Keratinocyte (primary cell): ENCODE results near the gene TUSC2. TPM values are rescaled to one million over a fixed set of nuclear protein-coding genes. Genes with fewer than 3 reads are reported as not detected.

Experiments
- DNase-seq: peaks from one replicate; pipeline ENCODE4 v3.0.0-alpha.2; 2011; ENCODE audit warnings: low read depth, missing footprints, low spot score
- FAIRE-seq: peaks from 2 replicates; lab custom pipeline; 2011; peaks lifted over from hg19 to GRCh38; lab: Jason Lieb, UNC
- H2AFZ ChIP-seq: 2 replicates; pipeline ENCODE4 v1.6.0; 2012; ENCODE audit warnings: low read length, control low read depth, inconsistent platforms; ENCODE audit not compliant: control insufficient read depth
- H3K27ac ChIP-seq: 2 replicates; pipeline ENCODE4 v1.5.1; 2011; ENCODE audit warnings: low read length; ENCODE audit not compliant: control insufficient read depth, insufficient read depth
- H3K27me3 ChIP-seq: 3 replicates; pipeline ENCODE4 v1.6.0; 2011; ENCODE audit warnings: low read length; ENCODE audit not compliant: control insufficient read depth, insufficient read depth; ENCODE audit errors: extremely low read depth
- H3K36me3 ChIP-seq, 2 experiments: 2 replicates in 1 of 2; 3 replicates in 1 of 2; pipeline ENCODE4 v1.5.1; 2011; ENCODE audit warnings: low read length in 2 of 2, mild to moderate bottlenecking in 1 of 2; ENCODE audit not compliant: control insufficient read depth in 2 of 2, insufficient read depth in 2 of 2; ENCODE audit errors: extremely low read depth in 1 of 2
- H3K4me1 ChIP-seq: 3 replicates; pipeline ENCODE4 v1.5.1; 2011; ENCODE audit warnings: low read length; ENCODE audit not compliant: control insufficient read depth, insufficient read depth; ENCODE audit errors: extremely low read depth
- H3K4me2 ChIP-seq: 3 replicates; pipeline ENCODE4 v1.6.0; 2011; ENCODE audit warnings: low read depth, low read length; ENCODE audit not compliant: control insufficient read depth, insufficient read depth; ENCODE audit errors: extremely low read depth
- H3K4me3 ChIP-seq, 3 experiments: fragments of 200-600 bp in 1 of 3; sonication (generic) in 1 of 3; 2 replicates in 2 of 3; 3 replicates in 1 of 3; pipeline ENCODE4 v1.5.1; 2011 to 2016; ENCODE audit warnings: low read length in 3 of 3, mild to moderate bottlenecking in 3 of 3, control low read depth in 2 of 3, inconsistent platforms in 1 of 3, low read depth in 1 of 3, mixed read lengths in 1 of 3, mixed run types in 1 of 3, moderate library complexity in 1 of 3; ENCODE audit not compliant: control insufficient read depth in 2 of 3, insufficient read depth in 2 of 3; ENCODE audit errors: extremely low read depth in 1 of 3
- H3K79me2 ChIP-seq: 2 replicates; pipeline ENCODE4 v1.6.0; 2012; ENCODE audit warnings: low read length; ENCODE audit not compliant: control insufficient read depth, insufficient read depth
- H3K9ac ChIP-seq: 3 replicates; pipeline ENCODE4 v1.6.0; 2011; ENCODE audit warnings: low read length; ENCODE audit not compliant: control insufficient read depth, insufficient read depth; ENCODE audit errors: extremely low read depth
- H3K9me1 ChIP-seq: 3 replicates; pipeline ENCODE4 v1.6.0; 2011; ENCODE audit warnings: low read length; ENCODE audit not compliant: control insufficient read depth, insufficient read depth; ENCODE audit errors: extremely low read depth
- H3K9me3 ChIP-seq: 2 replicates; pipeline ENCODE4 v1.5.1; 2012; ENCODE audit warnings: low read depth, low read length; ENCODE audit not compliant: control insufficient read depth
- H4K20me1 ChIP-seq: 3 replicates; pipeline ENCODE4 v1.6.0; 2011; ENCODE audit warnings: low read length; ENCODE audit not compliant: control insufficient read depth, insufficient read depth; ENCODE audit errors: extremely low read depth
- EZH2 ChIP-seq: IDR thresholded peaks from one replicate; pipeline ENCODE4 v1.6.1; 2012; ENCODE audit warnings: inconsistent platforms, mild to moderate bottlenecking, low read length, moderate library complexity
- dilution Hi-C: fragments of 300-500 bp; cut with MboI; formaldehyde crosslinking; loops from one replicate; pipeline ENCODE4 v1.7.0; 2020; ENCODE audit warnings: low sequenced_read_pairs; ENCODE audit not compliant: extremely low pct_ligation_motif_present
- polyA plus RNA-seq, 5 experiments: library from polyadenylated mRNA; depleted of rRNA in 3 of 5; stranded (reverse) in 3 of 5; stranded (forward) in 1 of 5; unstranded in 1 of 5; fragments of >200 nt; gene quantifications; 1 replicate in 1 of 5; 2 replicates in 3 of 5; 3 replicates in 1 of 5; pipeline versions ENCODE4 v1.2.1 to v1.2.3, GENCODE V29; 2011 to 2012; ENCODE audit warnings: missing spikeins in 2 of 5, low read depth in 1 of 5, low replicate concordance in 1 of 5
- TF ChIP-seq, protein P1 (sequence below), 3 experiments: IDR thresholded peaks in 1 of 3; conservative IDR thresholded peaks in 1 of 3; optimal IDR thresholded peaks in 1 of 3; 2 replicates in 2 of 3; 3 replicates in 1 of 3; pipeline versions ENCODE3 to v1.5.1; 2011; ENCODE audit warnings: low read length in 3 of 3, mild to moderate bottlenecking in 3 of 3, moderate library complexity in 2 of 3, control low read depth in 1 of 3, inconsistent platforms in 1 of 3; ENCODE audit not compliant: insufficient read depth in 2 of 3; ENCODE audit errors: extremely low read depth in 1 of 3

TUSC2 gene
- polyA plus RNA-seq, 1 donor (not counting 4 experiments of a cell fraction or from before 2014, with no cell fraction given): 30.5 TPM

DNA sequence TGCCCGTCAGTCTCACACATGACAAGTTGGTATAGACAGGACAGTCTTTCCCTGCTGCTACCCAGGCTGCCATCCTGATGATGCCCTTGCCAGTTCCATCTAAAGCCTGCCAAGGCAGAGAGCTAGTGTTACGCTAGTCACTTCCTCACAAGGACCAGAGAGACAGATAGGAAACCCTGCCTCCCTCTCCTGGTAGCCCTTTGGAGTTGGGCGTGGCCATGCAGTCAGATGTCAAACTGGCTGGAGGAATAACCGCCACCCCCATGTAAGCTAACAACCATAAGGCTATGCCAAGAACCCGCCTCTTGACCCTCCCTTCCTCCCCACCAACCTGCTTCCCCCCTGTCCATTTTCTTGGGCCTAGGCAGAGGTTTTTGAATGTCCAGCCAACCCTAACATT is 28.5 kb upstream of the TUSC2 start:
- Histone ChIP-seq H3K27me3 (no peaks in the 10 kb centered on the region), H4K20me1 (peaks cover 6% of the 10 kb centered on the region), H3K9me1 (peaks cover 2% of the 10 kb centered on the region), H3K9me3 (no peaks in the 10 kb centered on the region), H3K36me3 (peaks cover 26 to 29% of the 10 kb centered on the region in 2 experiments), H3K4me1 (peaks cover 31% of the 10 kb centered on the region), H3K4me2 (peak overlapping the region; percentile 88), H3K9ac (no peak overlapping the region), H2AFZ (no peak overlapping the region), H3K27ac (no peak overlapping the region), H3K4me3 (peak overlapping the region; percentile 78 to 88 (median 86)), H3K79me2 (peaks cover 53% of the 10 kb centered on the region)
- FAIRE-seq (no peak), DNase-seq (no peak)
- no peak for TF ChIP-seq EZH2
- TF ChIP-seq, protein P1, sequence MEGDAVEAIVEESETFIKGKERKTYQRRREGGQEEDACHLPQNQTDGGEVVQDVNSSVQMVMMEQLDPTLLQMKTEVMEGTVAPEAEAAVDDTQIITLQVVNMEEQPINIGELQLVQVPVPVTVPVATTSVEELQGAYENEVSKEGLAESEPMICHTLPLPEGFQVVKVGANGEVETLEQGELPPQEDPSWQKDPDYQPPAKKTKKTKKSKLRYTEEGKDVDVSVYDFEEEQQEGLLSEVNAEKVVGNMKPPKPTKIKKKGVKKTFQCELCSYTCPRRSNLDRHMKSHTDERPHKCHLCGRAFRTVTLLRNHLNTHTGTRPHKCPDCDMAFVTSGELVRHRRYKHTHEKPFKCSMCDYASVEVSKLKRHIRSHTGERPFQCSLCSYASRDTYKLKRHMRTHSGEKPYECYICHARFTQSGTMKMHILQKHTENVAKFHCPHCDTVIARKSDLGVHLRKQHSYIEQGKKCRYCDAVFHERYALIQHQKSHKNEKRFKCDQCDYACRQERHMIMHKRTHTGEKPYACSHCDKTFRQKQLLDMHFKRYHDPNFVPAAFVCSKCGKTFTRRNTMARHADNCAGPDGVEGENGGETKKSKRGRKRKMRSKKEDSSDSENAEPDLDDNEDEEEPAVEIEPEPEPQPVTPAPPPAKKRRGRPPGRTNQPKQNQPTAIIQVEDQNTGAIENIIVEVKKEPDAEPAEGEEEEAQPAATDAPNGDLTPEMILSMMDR (optimal IDR thresholded peaks at IDR 0.05 in 1 of 3, IDR thresholded peaks at IDR 0.05 in 1 of 3, conservative IDR thresholded peaks at IDR 0.05 in 1 of 3; ENCODE audit: extremely low read depth in 1 of 3, insufficient read depth in 2 of 3, low read length in 3 of 3): no peak
- dilution Hi-C loops: no loop called here

DNA sequence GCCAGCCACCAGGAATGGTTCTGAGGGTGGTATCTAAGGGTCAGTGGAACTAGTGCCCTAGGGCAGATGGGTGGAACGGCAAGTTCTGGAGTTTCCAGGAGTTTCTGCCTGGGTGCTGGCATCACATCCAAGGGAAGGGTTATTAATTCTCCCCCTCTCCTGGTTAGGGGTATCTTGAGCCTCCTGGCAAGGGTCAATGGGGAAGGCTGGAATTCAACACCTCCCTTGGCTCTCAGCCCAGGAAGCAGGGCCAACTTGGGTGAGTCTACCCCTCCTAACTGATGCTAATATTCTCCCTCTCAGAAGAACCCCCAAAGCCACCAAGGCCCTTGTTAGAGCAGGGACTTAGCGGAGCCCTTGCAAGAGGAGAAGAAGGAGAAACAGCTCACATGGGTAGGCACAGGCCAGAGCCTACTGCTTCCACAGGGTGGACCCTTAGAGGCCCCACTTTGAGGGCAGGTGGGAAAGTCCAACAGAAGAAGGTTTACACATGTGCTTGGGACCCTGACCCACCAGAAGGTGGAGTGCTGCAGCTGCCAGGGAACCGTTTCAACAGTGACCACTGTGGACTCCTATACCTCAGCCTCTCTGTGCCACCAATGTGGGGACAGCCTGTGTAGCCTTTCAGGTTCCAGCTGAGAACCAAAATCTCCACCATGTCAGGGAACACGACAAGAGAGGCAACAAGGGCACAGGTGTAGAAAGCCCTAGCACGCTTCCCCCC is 28.0 kb upstream of the TUSC2 start:
- dilution Hi-C loops: no loop called here
- Histone ChIP-seq H3K9me3 (no peaks in the 10 kb centered on the region), H3K4me3 (peak overlapping the region in 2 of 3 experiments; percentile 78 to 88), H4K20me1 (peaks cover 6% of the 10 kb centered on the region), H3K9ac (no peak overlapping the region), H3K79me2 (peaks cover 57% of the 10 kb centered on the region), H3K9me1 (peaks cover 2% of the 10 kb centered on the region), H3K4me1 (peaks cover 35% of the 10 kb centered on the region), H3K4me2 (peak overlapping the region; percentile 88), H3K27me3 (no peaks in the 10 kb centered on the region), H3K27ac (no peak overlapping the region), H2AFZ (no peak overlapping the region), H3K36me3 (peaks cover 26 to 30% of the 10 kb centered on the region in 2 experiments)
- FAIRE-seq (no peak), DNase-seq (no peak)
- TF ChIP-seq, protein P1 (optimal IDR thresholded peaks at IDR 0.05 in 1 of 3, IDR thresholded peaks at IDR 0.05 in 1 of 3, conservative IDR thresholded peaks at IDR 0.05 in 1 of 3; ENCODE audit: extremely low read depth in 1 of 3, insufficient read depth in 2 of 3, low read length in 3 of 3): no peak
- TF ChIP-seq EZH2: no peak
